ENCODE results near the gene CBX2. TPM values are rescaled to one million over a fixed set of nuclear protein-coding genes. Genes with fewer than 3 reads are reported as not detected.
A peak's percentile ranks its signal among the peaks of the same experiment; 100 is the strongest.

Gene CBX2
- total RNA-seq, 4 donors from 2014 or later: 4.6 to 12.9 (median 8.7) TPM

DNA sequence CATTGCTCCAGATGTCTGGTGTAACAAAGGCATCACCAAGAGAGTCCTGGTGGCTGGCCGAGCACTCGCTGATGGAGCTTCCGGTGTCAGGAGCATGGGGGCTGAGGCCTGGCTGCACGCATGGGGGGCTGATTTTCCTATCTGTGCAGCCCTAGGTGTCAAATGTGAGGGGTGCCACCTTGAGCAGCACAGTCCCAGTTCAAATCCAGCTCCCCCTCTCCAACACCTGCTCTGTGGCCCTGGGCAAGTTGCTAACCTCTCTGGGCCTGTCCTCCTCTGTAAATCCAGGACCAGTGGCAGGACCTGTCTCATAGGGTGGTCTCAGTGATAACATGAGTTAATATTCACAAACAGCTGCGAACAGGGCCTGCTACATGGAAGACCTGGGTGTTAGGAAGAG is 34.3 kb upstream of the CBX2 start:
- no peak for TF ChIP-seq CTCF (IDR thresholded peaks at IDR 0.05)
- no peak for TF ChIP-seq POLR2A (IDR thresholded peaks at IDR 0.05)
- intact Hi-C loops (cut with DNase I): loop anchor here (10.0 kb wide), 1 partner anchor 251 kb away; no protein-coding TSS in a partner anchor
- DNase-seq: no peak
- H3K27me3 ChIP-seq: peaks cover 20 to 97% (median 22%) of the 10 kb centered on the region in 4 donors
- WGBS, 2 donors: 80 to 87% methylated on average over 1 to 4 of the region's 5 CpGs
- no peaks in the 10 kb centered on the region for H3K9me3 ChIP-seq
- H3K4me3 ChIP-seq: no peak overlapping the region
- no peak overlapping the region for H3K27ac ChIP-seq
- H3K4me1 ChIP-seq: peaks cover 15 to 36% (median 19%) of the 10 kb centered on the region in 3 donors
- H3K36me3 ChIP-seq: no peaks in the 10 kb centered on the region

GRCh38 chr17:79745641-79746105 is 32.3 kb upstream of the CBX2 start:
- DNase-seq: no peak
- WGBS, 2 donors: 27 to 44% methylated on average over 4 to 5 of the region's 6 CpGs
- no peaks in the 10 kb centered on the region for H3K36me3 ChIP-seq
- peak overlapping the region in 1 of 4 donors; percentile 14 for H3K27ac ChIP-seq
- TF ChIP-seq POLR2A (IDR thresholded peaks at IDR 0.05): no peak
- no peak for TF ChIP-seq CTCF (IDR thresholded peaks at IDR 0.05)
- intact Hi-C loops (cut with DNase I): loop anchor here (10.0 kb wide), 1 partner anchor 249 kb away; no protein-coding TSS in a partner anchor
- peaks cover 23 to 97% (median 28%) of the 10 kb centered on the region in 4 donors for H3K27me3 ChIP-seq
- H3K4me1 ChIP-seq: peaks cover 15 to 36% (median 19%) of the 10 kb centered on the region in 3 donors
- H3K4me3 ChIP-seq: no peak overlapping the region
- H3K9me3 ChIP-seq: no peaks in the 10 kb centered on the region

- intact Hi-C loops (cut with DNase I): loop anchor here (10.0 kb wide), 1 partner anchor 248 kb away; no protein-coding TSS in a partner anchor
- H3K4me3 ChIP-seq: no peak overlapping the region
- TF ChIP-seq POLR2A (IDR thresholded peaks at IDR 0.05) (no peak), CTCF (IDR thresholded peaks at IDR 0.05) (no peak)
These were observed 30.9 kb upstream of the CBX2 start for GRCh38 chr17:79746889-79747507.

GRCh38 chr17:79747508-79748294 is 30.2 kb upstream of the CBX2 start:
- H3K9me3 ChIP-seq: no peaks in the 10 kb centered on the region
- peaks cover 23 to 97% (median 24%) of the 10 kb centered on the region in 4 donors for H3K27me3 ChIP-seq
- no peak overlapping the region for H3K27ac ChIP-seq
- WGBS, 2 donors: 0 to 5% methylated on average over 4 to 29 of the region's 74 CpGs
- TF ChIP-seq CTCF (IDR thresholded peaks at IDR 0.05) (no peak), POLR2A (IDR thresholded peaks at IDR 0.05) (no peak)
- no peak overlapping the region for H3K4me3 ChIP-seq
- H3K36me3 ChIP-seq: no peaks in the 10 kb centered on the region
- H3K4me1 ChIP-seq: peaks cover 12 to 24% (median 12%) of the 10 kb centered on the region in 3 donors
- DNase-seq: no peak
- intact Hi-C loops (cut with DNase I): loop anchor here (10.0 kb wide), 1 partner anchor 247 kb away; no protein-coding TSS in a partner anchor

More at GRCh38 chr17:79746889-79747507, 30.9 kb upstream of the CBX2 start:
- H3K27ac ChIP-seq: no peak overlapping the region
- H3K4me1 ChIP-seq: peaks cover 12 to 29% (median 14%) of the 10 kb centered on the region in 3 donors
- no peaks in the 10 kb centered on the region for H3K36me3 ChIP-seq
- no peak for DNase-seq
- H3K9me3 ChIP-seq: no peaks in the 10 kb centered on the region
- WGBS, 2 donors: 9 to 36% methylated on average over 3 to 20 of the region's 22 CpGs
- H3K27me3 ChIP-seq: peaks cover 23 to 97% (median 24%) of the 10 kb centered on the region in 4 donors
